Fibroblast of skin of abdomen (primary cell): ENCODE measurements around the gene ZNF385C.

ENCODE experiments used
- DNase-seq: peaks from one replicate; pipeline ENCODE4 v3.0.0-alpha.2; 2013

ZNF385C gene

GRCh38 chr17:41982026-41982760 is 116.1 kb downstream of the ZNF385C start:
- DNase-seq, result no peak

GRCh38 chr17:41977991-41978390 is 120.3 kb downstream of the ZNF385C start:
- no peak for DNase-seq

DNA sequence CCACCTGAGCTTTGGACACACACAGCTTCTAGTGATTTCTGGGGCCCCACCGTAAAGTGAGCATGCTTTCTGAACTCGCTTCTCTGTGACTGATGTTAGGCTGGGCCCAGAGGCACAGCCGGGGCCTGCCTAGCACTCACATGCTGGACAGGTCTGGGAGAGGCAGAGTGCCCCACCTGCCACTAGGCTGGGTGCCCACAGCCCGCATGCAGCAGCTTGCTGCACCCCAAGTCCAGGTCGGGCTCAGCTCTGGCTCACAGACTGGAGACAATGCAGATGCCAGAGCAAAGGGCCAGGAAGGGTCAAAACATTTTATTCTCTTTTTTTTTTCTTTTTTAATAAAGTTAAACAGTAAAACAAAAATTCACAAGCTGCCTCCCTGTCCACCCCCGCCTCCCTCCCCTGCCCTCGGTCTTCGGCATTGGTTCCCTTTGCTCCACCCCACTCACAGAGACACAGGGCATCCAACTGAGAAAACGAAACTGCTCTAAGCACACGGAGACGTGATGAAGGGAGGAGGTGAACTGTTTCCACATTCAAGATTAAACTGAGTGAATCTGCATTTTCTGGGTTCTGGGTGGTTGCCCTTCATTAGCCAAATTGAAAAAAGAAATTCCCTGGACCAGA is 122.0 kb downstream of the ZNF385C start:
- no peak for DNase-seq
